ENCODE measurements around the gene KIAA0825. TPM values are rescaled to one million over a fixed set of nuclear protein-coding genes. Genes with fewer than 3 reads are reported as not detected.

KIAA0825 gene
- total RNA-seq, 1 donor from 2014 or later: 5.0 TPM

DNA sequence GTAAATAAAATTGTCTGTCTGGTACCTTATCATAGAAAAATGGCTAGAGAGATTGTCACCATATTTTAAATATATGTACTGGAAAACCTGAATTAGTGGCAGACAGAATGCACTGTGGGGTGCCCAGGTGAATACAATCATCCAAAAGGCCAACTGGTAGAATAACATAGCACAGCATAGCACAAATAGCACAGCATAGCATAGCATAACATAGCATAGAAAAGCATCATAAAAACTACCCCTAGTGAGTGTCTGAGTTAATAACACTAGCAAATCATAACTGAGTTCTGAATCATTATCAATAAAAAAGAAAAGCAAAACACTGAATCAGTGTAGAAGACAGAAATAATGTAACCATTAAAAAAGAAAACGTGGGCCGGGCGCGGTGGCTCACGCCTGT lies 102.3 kb downstream of the KIAA0825 start:
- Mint-ChIP-seq H3K4me1 (ENCODE audit: unreplicated experiment) (no peaks in the 10 kb centered on the region), H3K9me3 (ENCODE audit: unreplicated experiment) (no peaks in the 10 kb centered on the region), H3K36me3 (ENCODE audit: unreplicated experiment) (no peaks in the 10 kb centered on the region), H3K27me3 (ENCODE audit: unreplicated experiment) (no peaks in the 10 kb centered on the region), H3K27ac (ENCODE audit: unreplicated experiment) (no peak overlapping the region), H3K4me3 (ENCODE audit: unreplicated experiment) (no peak overlapping the region)
- TF ChIP-seq, protein P1, sequence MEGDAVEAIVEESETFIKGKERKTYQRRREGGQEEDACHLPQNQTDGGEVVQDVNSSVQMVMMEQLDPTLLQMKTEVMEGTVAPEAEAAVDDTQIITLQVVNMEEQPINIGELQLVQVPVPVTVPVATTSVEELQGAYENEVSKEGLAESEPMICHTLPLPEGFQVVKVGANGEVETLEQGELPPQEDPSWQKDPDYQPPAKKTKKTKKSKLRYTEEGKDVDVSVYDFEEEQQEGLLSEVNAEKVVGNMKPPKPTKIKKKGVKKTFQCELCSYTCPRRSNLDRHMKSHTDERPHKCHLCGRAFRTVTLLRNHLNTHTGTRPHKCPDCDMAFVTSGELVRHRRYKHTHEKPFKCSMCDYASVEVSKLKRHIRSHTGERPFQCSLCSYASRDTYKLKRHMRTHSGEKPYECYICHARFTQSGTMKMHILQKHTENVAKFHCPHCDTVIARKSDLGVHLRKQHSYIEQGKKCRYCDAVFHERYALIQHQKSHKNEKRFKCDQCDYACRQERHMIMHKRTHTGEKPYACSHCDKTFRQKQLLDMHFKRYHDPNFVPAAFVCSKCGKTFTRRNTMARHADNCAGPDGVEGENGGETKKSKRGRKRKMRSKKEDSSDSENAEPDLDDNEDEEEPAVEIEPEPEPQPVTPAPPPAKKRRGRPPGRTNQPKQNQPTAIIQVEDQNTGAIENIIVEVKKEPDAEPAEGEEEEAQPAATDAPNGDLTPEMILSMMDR (IDR thresholded peaks at IDR 0.05): no peak
- DNase-seq (ENCODE audit: extremely low spot score, unreplicated experiment): no peak

DNA sequence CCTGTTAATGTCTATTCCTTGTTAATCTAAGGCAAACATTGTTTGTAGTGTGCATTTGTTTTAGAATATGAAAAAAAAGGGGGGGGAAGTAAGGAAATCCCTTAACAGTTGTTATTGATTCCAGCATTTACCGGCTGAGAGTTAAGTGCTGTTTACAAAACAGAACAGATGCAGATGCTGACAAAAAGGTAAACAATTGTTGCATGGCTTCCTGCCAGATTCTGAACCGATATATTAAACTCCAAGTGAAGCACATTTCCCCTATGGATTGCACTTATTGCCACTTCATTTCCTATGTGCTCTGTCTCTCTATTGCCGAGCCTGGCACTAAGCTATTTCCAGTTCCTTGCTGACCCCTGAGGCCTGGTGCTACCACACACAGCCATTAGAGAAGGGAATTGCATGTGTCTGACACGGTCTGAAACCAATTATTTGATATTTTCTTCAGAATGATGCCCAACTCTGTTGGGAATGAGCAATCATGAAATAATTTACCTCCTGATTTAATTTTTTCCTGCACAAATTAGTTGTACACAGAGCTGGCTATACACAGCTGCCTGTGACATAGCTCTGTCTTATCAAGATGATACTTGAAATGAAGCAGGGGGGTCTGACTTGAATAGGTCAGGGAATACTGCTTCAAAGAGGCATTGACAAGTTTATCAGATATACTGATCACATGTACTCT lies 109.8 kb downstream of the KIAA0825 start:
- Mint-ChIP-seq H3K4me1 (ENCODE audit: unreplicated experiment) (peaks cover 1% of the 10 kb centered on the region), H3K9me3 (ENCODE audit: unreplicated experiment) (no peaks in the 10 kb centered on the region), H3K27me3 (ENCODE audit: unreplicated experiment) (no peaks in the 10 kb centered on the region), H3K4me3 (ENCODE audit: unreplicated experiment) (no peak overlapping the region), H3K36me3 (ENCODE audit: unreplicated experiment) (no peaks in the 10 kb centered on the region), H3K27ac (ENCODE audit: unreplicated experiment) (no peak overlapping the region)
- TF ChIP-seq, protein P1 (IDR thresholded peaks at IDR 0.05): no peak
- DNase-seq (ENCODE audit: extremely low spot score, unreplicated experiment): no peak

DNA sequence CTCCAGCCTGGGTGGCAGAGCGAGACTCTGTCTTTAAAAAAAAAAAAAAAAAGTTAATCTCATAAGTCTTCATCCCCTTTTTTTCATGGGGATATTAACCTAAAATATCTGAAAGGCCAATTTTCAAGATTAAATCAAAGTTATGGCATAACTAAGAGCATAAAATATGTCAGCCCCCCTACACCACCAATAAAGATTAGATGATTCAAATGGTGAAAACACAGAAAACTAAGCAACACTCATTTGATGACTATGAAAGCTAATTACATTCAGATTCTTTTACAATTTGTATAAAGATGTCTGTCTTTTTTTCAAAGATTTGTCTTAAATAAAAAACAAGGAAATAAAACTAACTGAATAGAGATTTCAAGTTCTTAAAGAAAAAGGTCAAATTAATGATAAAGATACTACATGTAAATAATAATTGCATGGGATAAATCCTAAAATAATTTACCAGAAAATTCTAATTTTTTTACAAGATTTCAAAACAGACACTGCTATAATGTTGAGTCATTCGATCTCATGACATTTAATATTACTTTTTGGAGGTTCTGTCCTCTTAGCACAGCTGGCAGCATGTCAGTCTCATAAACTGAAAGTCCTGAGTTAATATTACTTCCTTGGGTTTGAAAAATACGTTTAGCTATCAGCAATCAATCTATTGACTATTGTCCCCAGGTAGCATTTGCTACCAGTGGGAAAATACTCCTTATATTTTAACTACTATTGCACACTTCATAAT lies 112.9 kb downstream of the KIAA0825 start:
- TF ChIP-seq, protein P1 (IDR thresholded peaks at IDR 0.05): no peak
- peaks cover 1% of the 10 kb centered on the region for H3K4me1 Mint-ChIP-seq (ENCODE audit: unreplicated experiment)
- H3K36me3 Mint-ChIP-seq (ENCODE audit: unreplicated experiment): no peaks in the 10 kb centered on the region
- no peak for DNase-seq (ENCODE audit: extremely low spot score, unreplicated experiment)
- H3K27me3 Mint-ChIP-seq (ENCODE audit: unreplicated experiment): no peaks in the 10 kb centered on the region
- H3K9me3 Mint-ChIP-seq (ENCODE audit: unreplicated experiment): no peaks in the 10 kb centered on the region
- no peak overlapping the region for H3K27ac Mint-ChIP-seq (ENCODE audit: unreplicated experiment)
- H3K4me3 Mint-ChIP-seq (ENCODE audit: unreplicated experiment): no peak overlapping the region

DNA sequence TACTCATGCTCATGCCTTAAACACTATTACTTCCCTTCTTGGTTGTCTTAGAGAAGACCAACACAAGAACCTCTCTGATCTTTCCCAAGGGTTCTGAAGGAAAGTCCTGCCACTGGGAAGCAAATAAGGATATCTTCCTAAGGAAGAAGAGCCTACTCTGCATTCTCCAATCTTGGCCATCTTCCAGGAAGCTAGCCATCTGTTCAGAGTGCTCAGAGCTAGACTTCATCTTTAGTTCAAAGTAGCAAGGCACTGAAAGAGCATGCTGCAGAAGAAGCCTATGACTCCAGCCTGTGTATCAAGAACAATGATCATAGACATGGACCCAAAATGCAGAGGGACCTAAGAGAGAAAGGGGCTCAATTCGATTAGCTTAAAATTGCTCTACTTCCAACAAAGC lies 114.7 kb downstream of the KIAA0825 start:
- TF ChIP-seq, protein P1 (IDR thresholded peaks at IDR 0.05): no peak
- Mint-ChIP-seq H3K9me3 (ENCODE audit: unreplicated experiment) (no peaks in the 10 kb centered on the region), H3K27ac (ENCODE audit: unreplicated experiment) (no peak overlapping the region), H3K4me3 (ENCODE audit: unreplicated experiment) (no peak overlapping the region), H3K4me1 (ENCODE audit: unreplicated experiment) (peaks cover 1% of the 10 kb centered on the region), H3K27me3 (ENCODE audit: unreplicated experiment) (no peaks in the 10 kb centered on the region), H3K36me3 (ENCODE audit: unreplicated experiment) (no peaks in the 10 kb centered on the region)
- DNase-seq (ENCODE audit: extremely low spot score, unreplicated experiment): no peak

DNA sequence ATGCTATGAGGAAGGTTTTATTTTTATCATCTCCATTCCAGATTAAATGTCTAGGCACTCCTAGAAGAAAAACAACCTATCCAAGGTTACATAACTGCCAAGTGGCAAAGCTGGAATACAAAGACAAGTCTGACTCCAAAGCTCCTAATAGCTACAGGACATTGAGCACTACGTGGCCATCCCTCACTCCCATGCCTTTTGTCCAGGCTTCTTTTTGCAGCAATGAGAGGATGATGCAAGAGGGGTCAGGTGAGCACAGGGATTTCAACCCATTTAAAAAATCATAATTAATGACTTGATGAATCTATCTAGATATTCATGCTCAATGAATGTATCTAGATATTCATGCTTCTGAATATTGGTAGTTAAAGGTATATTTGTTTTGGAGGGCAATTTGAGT lies 117.0 kb downstream of the KIAA0825 start:
- H3K27me3 Mint-ChIP-seq (ENCODE audit: unreplicated experiment): no peaks in the 10 kb centered on the region
- peaks cover 1% of the 10 kb centered on the region for H3K4me1 Mint-ChIP-seq (ENCODE audit: unreplicated experiment)
- TF ChIP-seq, protein P1 (IDR thresholded peaks at IDR 0.05): no peak
- H3K36me3 Mint-ChIP-seq (ENCODE audit: unreplicated experiment): no peaks in the 10 kb centered on the region
- DNase-seq (ENCODE audit: extremely low spot score, unreplicated experiment): no peak
- H3K27ac Mint-ChIP-seq (ENCODE audit: unreplicated experiment): no peak overlapping the region
- H3K4me3 Mint-ChIP-seq (ENCODE audit: unreplicated experiment): no peak overlapping the region
- peaks cover 4% of the 10 kb centered on the region for H3K9me3 Mint-ChIP-seq (ENCODE audit: unreplicated experiment)

Data from osteocyte (in vitro differentiated cells).